ENCODE results near the gene DNASE2B. TPM values are rescaled to one million over a fixed set of nuclear protein-coding genes. Genes with fewer than 3 reads are reported as not detected.

Gene DNASE2B
- total RNA-seq, 4 donors from 2014 or later = 0.64 to 1.9 TPM; not detected in 2

DNA sequence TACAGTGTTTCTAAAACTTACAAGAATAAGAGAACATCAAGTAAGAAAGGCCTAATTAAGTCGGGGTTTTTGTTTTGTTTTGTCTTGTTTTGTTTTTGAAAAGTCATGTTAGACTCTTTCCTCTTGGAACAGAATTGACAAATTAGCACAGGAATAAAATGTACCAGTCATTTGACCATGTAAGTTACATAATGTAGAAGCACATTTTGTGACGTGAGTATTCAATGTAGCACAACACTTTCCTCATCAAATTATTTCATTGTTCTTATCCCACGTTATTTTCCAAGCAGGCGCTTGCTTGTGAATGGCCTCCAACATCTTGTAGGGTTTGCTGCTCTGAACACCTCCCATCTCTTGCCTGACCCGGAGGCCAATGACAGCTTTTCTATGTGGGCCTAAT, 34.7 kb upstream of the DNASE2B start:
- in situ Hi-C loops (cut with MboI; ENCODE audit: low pct_ligation_motif_present in 1 of 4, low pct_unique_long_range_greater_than_20kb in 1 of 4, low sequenced_read_pairs in 3 of 4) = no loop called here
- peak overlapping the region in 1 of 4 donors; percentile 15 for H3K27ac ChIP-seq
- 84% methylated on average over 5 of the region's 5 CpGs for WGBS, 2 donors (ENCODE audit: low coverage in 1 of 2)

DNA sequence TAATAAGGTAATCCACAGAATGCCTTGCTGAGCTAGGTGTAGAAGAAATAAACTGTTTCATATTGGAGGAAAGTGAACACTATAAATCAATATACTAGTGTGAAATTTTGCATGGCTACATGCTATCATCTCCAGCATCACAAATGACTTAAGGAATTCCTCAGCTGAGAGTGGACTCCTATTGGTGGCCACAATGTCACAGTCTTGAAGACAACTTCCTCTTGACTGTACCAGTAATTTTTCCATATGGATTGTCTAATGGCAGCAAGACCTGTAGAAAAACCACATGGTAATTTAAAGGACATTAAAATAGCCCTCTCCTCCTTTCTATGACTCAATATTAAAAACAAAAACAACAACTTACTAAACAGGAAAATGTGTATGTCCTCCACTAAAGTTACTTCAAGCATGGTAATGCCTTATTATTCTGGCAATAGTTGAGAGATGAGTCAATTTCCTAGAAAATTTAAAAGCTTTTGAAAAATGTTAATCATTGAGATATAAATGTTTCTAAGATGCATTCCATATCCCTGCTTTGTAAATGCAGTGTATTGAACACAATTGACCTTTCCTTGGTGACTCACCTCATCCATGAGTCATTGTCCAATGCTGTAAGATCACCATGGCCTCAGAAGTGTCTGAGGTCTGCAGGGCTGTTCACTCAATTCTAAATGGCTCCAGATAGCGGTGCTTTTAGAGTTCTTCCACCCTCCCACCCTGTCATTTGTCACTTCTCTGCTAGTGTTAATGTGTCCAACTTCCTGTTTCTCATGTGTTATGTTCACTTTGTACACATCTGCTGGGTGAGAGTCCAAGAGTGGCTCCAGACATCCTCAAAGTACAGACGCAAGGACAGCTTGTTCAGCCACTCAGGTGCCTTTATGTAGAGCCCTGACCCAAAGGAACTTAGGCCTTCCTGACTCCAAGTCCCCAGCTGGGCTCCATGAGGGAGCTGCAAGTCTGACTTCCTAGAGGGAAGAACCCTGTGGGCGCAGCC, 32.8 kb upstream of the DNASE2B start:
- peaks cover 0 to 14% (median 10%) of the 10 kb centered on the region in 4 donors for H3K4me1 ChIP-seq
- in situ Hi-C loops (cut with MboI; ENCODE audit: low pct_ligation_motif_present in 1 of 4, low pct_unique_long_range_greater_than_20kb in 1 of 4, low sequenced_read_pairs in 3 of 4) = no loop called here
- no peaks in the 10 kb centered on the region for H3K9me3 ChIP-seq
- peak; percentile 28 for DNase-seq
- intact Hi-C loops (cut with DNase I; ENCODE audit: low total_unique reads) = no loop called here
- no peak for TF ChIP-seq POLR2A (IDR thresholded peaks at IDR 0.05)
- TF ChIP-seq POLR2AphosphoS5 (IDR thresholded peaks at IDR 0.05) = peak in 2 of 3 donors; percentile 60 to 71
- 14 to 47% methylated on average over 1 to 3 of the region's 3 CpGs for WGBS, 2 donors (ENCODE audit: low coverage in 1 of 2)
- no peaks in the 10 kb centered on the region for H3K27me3 ChIP-seq
- H3K27ac ChIP-seq = peak overlapping the region in 3 of 4 donors; percentile 46 to 63 (median 62)
- no peaks in the 10 kb centered on the region for H3K36me3 ChIP-seq
- H3K4me3 ChIP-seq = no peak overlapping the region

More for the DNA sequence above, 34.7 kb upstream of the DNASE2B start:
- no peaks in the 10 kb centered on the region for H3K9me3 ChIP-seq
- peaks cover 0 to 14% (median 10%) of the 10 kb centered on the region in 4 donors for H3K4me1 ChIP-seq
- no peak for DNase-seq
- intact Hi-C loops (cut with DNase I; ENCODE audit: low total_unique reads) = no loop called here
- H3K4me3 ChIP-seq = no peak overlapping the region
- TF ChIP-seq POLR2AphosphoS5 (IDR thresholded peaks at IDR 0.05) = no peak
- no peak for TF ChIP-seq EP300 (IDR thresholded peaks at IDR 0.05; ENCODE audit: low read depth)
- TF ChIP-seq, protein P1, sequence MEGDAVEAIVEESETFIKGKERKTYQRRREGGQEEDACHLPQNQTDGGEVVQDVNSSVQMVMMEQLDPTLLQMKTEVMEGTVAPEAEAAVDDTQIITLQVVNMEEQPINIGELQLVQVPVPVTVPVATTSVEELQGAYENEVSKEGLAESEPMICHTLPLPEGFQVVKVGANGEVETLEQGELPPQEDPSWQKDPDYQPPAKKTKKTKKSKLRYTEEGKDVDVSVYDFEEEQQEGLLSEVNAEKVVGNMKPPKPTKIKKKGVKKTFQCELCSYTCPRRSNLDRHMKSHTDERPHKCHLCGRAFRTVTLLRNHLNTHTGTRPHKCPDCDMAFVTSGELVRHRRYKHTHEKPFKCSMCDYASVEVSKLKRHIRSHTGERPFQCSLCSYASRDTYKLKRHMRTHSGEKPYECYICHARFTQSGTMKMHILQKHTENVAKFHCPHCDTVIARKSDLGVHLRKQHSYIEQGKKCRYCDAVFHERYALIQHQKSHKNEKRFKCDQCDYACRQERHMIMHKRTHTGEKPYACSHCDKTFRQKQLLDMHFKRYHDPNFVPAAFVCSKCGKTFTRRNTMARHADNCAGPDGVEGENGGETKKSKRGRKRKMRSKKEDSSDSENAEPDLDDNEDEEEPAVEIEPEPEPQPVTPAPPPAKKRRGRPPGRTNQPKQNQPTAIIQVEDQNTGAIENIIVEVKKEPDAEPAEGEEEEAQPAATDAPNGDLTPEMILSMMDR (IDR thresholded peaks at IDR 0.05) = no peak
- TF ChIP-seq POLR2A (IDR thresholded peaks at IDR 0.05) = no peak
- no peaks in the 10 kb centered on the region for H3K36me3 ChIP-seq
- no peaks in the 10 kb centered on the region for H3K27me3 ChIP-seq

DNA sequence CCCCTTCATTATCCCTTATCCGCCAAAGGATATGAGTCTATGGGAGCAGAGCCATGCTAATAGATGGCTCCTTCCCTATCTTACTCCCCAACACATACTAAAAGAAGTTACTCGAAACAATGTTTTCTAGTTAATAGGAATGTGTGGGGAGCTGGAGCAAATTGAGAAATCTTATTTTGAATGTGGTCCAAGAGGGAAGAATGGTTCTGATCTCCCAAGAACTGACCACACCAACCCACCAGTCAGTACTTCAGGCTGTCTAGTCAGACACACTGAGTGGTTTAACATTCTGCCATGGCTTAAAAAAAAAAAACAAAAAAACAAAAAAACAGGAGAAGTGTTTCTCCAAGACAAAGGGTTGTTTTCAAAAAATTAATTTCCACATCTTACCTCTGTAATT, 31.5 kb upstream of the DNASE2B start:
- Histone ChIP-seq H3K4me1 (peaks cover 0 to 14% (median 10%) of the 10 kb centered on the region in 4 donors), H3K27ac (peak overlapping the region in 1 of 4 donors; percentile 46), H3K9me3 (no peaks in the 10 kb centered on the region), H3K4me3 (no peak overlapping the region), H3K36me3 (no peaks in the 10 kb centered on the region), H3K27me3 (no peaks in the 10 kb centered on the region)
- no peak for TF ChIP-seq EP300 (IDR thresholded peaks at IDR 0.05; ENCODE audit: low read depth)
- no peak for TF ChIP-seq POLR2A (IDR thresholded peaks at IDR 0.05)
- TF ChIP-seq POLR2AphosphoS5 (IDR thresholded peaks at IDR 0.05) = no peak
- TF ChIP-seq, protein P1 (IDR thresholded peaks at IDR 0.05) = no peak
- intact Hi-C loops (cut with DNase I; ENCODE audit: low total_unique reads) (no loop called here), in situ Hi-C loops (cut with MboI; ENCODE audit: low pct_ligation_motif_present in 1 of 4, low pct_unique_long_range_greater_than_20kb in 1 of 4, low sequenced_read_pairs in 3 of 4) (no loop called here)
- no peak for DNase-seq
- 78 to 87% methylated on average over 2 of the region's 2 CpGs for WGBS, 2 donors (ENCODE audit: low coverage in 1 of 2)

DNA sequence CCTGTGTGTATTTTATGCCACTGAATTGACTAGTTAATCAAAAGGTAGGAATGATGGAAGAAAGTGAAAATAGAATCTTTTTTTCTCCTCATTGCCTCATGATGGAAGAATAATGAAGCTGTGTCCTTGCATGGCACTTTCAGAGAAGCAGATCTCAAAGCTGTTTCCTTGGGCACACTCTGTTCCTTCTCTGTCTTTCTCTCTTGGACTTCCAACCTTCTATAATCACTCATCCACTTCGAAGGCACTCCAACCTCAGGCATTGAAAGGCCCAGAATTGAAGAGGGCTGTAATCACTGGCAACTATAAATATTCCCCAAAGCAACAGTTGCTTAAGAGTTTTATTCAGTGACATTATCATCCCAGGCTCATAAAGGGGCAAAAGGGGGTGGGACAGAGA, 31.1 kb upstream of the DNASE2B start:
- TF ChIP-seq POLR2A (IDR thresholded peaks at IDR 0.05) (no peak), EP300 (IDR thresholded peaks at IDR 0.05; ENCODE audit: low read depth) (no peak), POLR2AphosphoS5 (IDR thresholded peaks at IDR 0.05) (no peak)
- TF ChIP-seq, protein P1 (IDR thresholded peaks at IDR 0.05) = no peak
- Histone ChIP-seq H3K27me3 (no peaks in the 10 kb centered on the region), H3K36me3 (no peaks in the 10 kb centered on the region), H3K4me1 (peaks cover 0 to 14% (median 10%) of the 10 kb centered on the region in 4 donors), H3K4me3 (no peak overlapping the region), H3K27ac (no peak overlapping the region), H3K9me3 (no peaks in the 10 kb centered on the region)
- in situ Hi-C loops (cut with MboI; ENCODE audit: low pct_ligation_motif_present in 1 of 4, low pct_unique_long_range_greater_than_20kb in 1 of 4, low sequenced_read_pairs in 3 of 4) = no loop called here
- no peak for DNase-seq
- WGBS, 2 donors (ENCODE audit: low coverage in 1 of 2) = 70 to 86% methylated on average over 1 of the region's 1 CpG
- intact Hi-C loops (cut with DNase I; ENCODE audit: low total_unique reads) = no loop called here
